Suppressor macrophage treated with lipopolysaccharide for 4 hours (primary cell): ENCODE results near the gene KHK.
"Not testable (repeated sequence)": the region's sequence is repeated elsewhere in the genome, so short reads cannot be mapped to it uniquely, and the experiment has no call there.

Source experiments
- DNase-seq: peaks from one replicate; pipeline ENCODE4 v3.0.0-alpha.2; 2020

KHK gene

DNA sequence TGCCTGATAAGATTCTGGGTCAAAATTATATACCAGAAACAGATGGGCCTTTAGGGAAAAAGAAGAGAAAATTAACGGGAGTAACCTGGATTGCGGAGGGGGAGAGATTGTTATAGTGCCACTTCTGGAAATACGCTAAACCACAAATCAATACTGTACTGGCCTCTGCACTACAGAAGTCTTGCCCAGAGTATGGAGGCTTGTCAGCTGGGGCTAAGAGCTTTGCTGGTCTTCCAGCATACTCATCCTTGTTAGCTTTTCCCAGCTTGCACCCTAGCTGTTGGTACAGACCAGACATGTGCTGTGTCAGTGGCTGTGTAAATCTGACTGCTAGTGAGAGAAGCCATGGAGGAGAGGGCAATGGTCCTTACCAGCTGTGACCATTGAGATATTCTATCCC lies 26.2 kb upstream of the KHK start:
- no peak for DNase-seq

- DNase-seq: no peak
These were observed 21.4 kb upstream of the KHK start for GRCh38 chr2:27065128-27065527.

GRCh38 chr2:27067385-27067784 lies 19.2 kb upstream of the KHK start:
- DNase-seq: no peak

DNA sequence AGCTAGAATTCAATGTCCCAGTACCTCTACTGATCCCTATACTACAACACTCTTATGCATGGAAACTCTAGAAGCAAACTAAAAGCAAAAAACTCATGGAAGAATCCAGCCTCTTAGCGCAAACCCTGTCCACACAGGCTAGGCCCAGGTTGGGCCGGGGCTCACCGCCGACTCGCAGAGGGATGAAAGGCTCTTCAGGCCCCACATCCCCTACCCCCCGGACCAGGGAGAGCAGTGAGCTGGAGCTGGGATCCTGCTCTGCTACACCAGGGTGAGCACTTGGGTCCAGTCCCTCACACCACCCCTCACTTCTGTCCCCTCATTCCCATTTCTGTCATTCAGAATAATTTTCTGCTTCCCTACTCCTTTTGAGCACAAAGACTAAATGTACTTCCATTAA lies 17.1 kb upstream of the KHK start:
- no peak for DNase-seq

- no peak for DNase-seq
These were observed 16.5 kb upstream of the KHK start for GRCh38 chr2:27069961-27070618.

DNA sequence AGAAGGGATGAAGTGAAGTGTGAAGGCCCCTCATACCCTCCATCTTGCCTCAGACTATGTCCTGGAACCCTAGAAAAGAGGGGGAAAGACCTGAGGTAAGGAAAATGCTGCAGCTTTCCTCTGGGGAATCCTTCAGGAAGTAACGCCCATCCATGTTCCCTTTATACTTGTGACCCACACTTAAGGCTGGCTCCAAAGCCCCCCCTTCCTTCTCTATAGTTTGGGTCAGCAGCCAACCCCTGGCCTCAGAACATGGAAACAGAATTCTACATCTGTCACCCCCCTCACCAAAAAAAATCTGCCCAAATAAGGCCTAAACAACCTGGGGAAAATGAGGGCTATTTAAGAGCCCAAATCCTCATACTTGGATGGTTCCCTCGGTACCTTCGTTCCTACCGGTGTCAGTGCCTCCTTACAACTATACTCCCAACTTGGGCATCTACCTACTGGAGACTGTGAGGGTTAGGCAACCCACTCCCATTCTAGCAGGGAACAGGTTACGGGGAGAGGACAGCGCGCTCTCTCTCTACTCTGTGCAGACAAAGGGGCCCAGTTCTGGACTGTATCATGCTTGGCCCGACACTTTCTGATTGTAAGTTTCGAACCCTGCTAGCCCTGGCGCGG lies 15.8 kb upstream of the KHK start:
- no peak for DNase-seq

DNA sequence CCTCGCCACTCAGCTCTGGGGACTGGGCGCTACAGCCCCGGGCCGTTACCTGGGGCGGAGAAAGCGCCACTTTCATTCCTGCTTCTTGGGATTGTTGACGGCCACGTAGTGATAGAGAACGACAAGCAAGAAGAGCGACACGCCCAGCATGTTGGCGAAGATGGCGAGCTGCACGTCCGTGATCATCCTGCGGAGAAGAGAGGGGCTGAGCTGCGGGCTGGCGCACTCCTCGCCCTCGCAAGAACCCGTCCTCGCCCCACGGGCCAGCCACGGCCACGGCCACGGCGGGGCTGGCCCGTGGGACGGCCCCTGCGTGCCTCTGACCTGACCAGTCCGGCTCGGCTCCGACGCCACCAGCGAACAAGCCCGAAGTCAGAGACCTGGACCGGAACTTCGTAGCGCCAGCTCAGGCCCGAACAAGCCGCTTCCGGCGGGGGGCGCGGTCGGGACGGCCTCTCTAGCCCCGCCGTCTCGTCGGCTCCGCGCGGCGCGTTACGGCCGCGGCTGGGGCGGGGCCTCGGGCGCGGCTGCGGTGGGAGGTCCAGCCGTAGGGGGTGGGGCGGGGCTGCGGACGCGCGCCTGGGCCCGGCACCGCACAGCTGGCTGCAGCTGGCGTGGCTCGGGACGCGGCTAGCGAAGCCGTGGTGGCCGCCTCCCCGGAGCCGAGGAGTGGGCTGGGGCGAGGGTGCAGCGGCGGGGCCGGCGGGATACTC lies 15.1 kb upstream of the KHK start, which contains the start of gene OST4:
OST4 (minus strand) TSS at position 378 of the 713 bp plus-strand sequence.
- DNase-seq: peak; percentile 98

- peak; percentile 41 for DNase-seq
These were observed 14.4 kb upstream of the KHK start for GRCh38 chr2:27071990-27072830.

DNA sequence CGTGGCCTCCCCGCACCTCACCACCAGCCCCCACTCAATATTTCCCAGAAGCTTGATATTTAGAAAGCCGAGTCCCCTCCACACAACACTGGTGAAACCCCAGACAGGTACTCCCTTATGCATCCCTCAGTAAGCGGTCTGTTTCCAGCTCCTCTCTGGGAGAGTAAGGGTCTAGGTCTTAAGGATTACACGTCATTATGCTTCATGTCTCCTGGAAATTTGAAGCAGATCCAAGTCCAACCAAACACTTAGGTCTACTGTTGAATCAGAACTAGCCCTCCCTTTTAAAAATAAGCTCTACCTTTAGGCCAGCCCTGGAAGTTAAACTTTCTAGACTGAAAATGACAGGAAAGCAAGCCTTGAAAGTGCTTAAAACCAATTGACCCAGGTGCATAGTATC lies 13.7 kb upstream of the KHK start:
- DNase-seq: no peak

- DNase-seq: peak; percentile 25
These were observed 12.8 kb upstream of the KHK start for GRCh38 chr2:27073782-27074181.

GRCh38 chr2:27074738-27075565 lies 11.6 kb upstream of the KHK start:
- peak; percentile 52 for DNase-seq

DNA sequence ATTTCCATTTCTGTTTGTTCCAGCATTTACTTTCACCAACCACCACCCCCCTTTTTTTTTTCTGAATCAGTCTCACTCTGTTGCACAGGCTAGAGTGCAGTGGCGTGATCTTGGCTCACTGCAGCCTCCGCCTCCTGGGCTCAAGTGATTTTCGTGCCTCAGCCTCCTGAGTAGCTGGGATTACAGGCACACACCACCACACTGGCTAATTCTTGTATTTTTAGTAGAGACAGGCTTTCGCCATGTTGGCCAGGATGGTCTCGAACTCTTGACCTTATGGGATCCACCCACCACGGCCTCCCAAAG lies 11.1 kb upstream of the KHK start:
- DNase-seq: not testable (repeated sequence)

- DNase-seq: peak; percentile 65
These were observed 10.2 kb upstream of the KHK start for GRCh38 chr2:27076323-27076722.

GRCh38 chr2:27077231-27077630 lies 9.3 kb upstream of the KHK start:
- no peak for DNase-seq

DNA sequence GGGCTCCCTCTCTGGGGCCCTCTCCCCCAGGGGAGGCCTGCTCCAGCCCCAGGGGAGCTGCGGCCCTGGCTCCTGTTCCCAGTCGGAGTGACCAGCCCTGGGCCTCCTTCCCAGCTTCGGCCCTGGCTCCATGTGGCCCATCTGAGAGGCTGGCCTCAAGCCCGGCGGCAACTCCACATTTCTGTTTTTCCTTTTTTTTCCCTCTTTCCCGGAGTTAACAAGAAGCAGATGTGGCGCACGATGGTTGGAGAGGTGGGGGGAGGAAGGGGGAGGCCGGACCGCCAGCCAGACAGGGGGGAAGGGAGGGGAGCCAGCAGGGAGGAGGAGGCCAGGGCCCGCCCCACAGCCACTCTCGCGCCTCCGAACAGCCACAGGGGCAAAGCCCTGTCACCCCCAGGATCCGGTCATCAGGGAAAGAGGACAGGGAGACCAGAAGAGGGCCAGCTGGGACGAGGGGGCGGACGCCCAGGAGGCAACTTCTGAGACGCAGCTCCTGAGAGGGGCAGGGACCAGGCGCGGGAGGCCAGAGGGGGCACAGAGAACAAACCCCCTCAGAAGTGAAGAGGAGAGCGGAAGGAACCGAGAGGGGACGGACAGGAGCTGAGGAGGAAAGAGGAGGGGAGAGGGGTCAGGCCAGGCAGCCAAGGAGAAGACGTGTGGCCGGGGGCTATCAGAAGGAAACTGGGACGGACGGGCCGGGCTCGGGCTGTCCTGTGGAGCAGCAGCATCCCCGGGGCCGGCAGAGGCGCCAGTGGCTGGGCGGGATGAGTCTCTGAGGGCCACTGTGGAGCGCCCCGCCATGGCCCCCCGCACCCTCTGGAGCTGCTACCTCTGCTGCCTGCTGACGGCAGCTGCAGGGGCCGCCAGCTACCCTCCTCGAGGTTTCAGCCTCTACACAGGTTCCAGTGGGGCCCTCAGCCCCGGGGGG lies 8.0 kb upstream of the KHK start, which contains the start of gene EMILIN1:
EMILIN1 (plus strand) TSS at position 349 of the 928 bp plus-strand sequence; CDS start at position 800, 451 bp downstream.
- no peak for DNase-seq

DNA sequence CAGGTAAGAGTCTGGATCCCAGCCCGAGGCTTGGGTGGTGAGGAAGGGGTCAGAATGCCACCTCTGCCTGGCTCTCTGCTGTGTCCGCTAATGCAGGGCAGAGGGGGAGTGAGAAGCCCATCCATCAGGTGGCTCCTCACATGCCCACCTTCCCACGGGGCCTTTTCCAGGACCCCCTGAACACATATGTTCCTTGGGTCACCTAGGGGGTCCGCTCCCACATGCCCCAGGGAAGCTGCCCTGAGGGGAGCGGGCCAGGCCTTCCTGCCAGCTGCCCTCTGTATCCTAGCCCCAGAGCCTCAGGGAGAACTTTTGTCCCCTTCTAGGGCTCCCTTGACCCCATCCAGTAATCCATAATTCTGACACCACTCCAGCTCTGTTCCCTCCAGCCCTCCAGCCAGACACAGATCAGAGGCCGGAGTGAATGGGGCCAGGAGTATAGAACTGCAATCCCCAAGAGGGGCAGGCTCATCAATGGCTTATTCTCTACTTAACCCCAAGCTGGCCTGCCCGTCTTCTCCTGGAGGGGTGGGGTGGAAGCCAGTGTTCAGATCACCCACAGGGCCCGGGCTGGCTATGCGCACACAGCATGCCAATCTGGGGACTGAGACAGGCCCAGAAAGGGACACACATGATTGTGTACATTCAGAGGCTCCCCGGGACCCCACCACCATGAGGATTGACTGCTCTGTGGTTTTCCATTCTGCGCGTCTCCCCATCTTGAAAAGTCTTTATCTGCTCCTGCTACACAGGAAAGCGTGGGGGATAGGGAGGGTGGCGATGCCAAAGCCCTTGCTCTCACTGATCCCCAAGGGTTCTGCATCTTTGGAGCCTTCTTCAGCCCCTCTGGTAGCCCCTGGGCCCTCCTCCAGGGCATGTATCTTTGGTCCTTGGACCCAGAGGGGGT lies 7.1 kb upstream of the KHK start:
- no peak for DNase-seq

GRCh38 chr2:27080140-27080469 lies 6.5 kb upstream of the KHK start:
- peak; percentile 29 for DNase-seq

GRCh38 chr2:27080603-27080936 lies 6.0 kb upstream of the KHK start:
- DNase-seq: no peak

DNA sequence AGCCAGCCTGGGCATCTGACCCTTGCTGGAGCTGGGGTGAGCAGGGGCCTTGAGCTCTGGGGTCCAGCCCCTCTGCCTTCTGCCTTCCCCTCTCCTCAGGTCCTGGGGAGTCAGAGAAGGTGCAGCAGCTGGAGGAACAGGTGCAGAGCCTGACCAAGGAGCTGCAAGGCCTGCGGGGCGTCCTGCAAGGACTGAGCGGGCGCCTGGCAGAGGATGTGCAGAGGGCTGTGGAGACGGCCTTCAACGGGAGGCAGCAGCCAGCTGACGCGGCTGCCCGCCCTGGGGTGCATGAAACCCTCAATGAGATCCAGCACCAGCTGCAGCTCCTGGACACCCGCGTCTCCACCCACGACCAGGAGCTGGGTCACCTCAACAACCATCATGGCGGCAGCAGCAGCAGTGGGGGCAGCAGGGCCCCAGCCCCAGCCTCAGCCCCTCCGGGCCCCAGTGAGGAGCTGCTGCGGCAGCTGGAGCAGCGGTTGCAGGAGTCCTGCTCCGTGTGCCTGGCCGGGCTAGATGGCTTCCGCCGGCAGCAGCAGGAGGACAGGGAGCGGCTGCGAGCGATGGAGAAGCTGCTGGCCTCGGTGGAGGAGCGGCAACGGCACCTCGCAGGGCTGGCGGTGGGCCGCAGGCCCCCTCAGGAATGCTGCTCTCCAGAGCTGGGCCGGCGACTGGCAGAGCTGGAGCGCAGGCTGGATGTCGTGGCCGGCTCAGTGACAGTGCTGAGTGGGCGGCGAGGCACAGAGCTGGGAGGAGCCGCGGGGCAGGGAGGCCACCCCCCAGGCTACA lies 4.4 kb upstream of the KHK start:
- DNase-seq: no peak
